RWPE1 (cell line): Measurements from ENCODE around the gene SND1.

Experiments
- CTCF ChIA-PET: fragments of 350-600 bp; sonication (Branson Sonifier 250); formaldehyde crosslinking; extraction: SDS; loops from one replicate; lab custom pipeline; 2021; lab: Yijun Ruan, JAX
- POLR2A ChIA-PET: fragments of 400-600 bp; formaldehyde crosslinking; extraction: SDS; loops from one replicate; lab custom pipeline; 2020; ENCODE audit warnings: antibody characterized with exemption; ENCODE audit not compliant: low non-redundant PET; lab: Yijun Ruan, JAX
- DNase-seq: peaks from one replicate; pipeline ENCODE4 v3.0.0; 2012; ENCODE audit warnings: low spot score
- H3K27ac ChIP-seq: fragments of 450-650 bp; 2 replicates; pipeline ENCODE4 v1.5.1; 2017
- CTCF ChIP-seq: fragments of 450-650 bp; conservative IDR thresholded peaks from 2 replicates; pipeline ENCODE4 v1.5.1; 2017; ENCODE audit warnings: low read depth, mild to moderate bottlenecking

The SND1 gene

GRCh38 chr7:127876393-127876792 lies 224.4 kb downstream of the SND1 start:
- CTCF ChIA-PET, result no interaction called here
- no peak overlapping the region for H3K27ac ChIP-seq
- DNase-seq, result no peak
- TF ChIP-seq CTCF, result no peak
- POLR2A ChIA-PET, result no interaction called here

GRCh38 chr7:127877951-127878350 lies 226.0 kb downstream of the SND1 start:
- CTCF ChIA-PET, result no interaction called here
- TF ChIP-seq CTCF, result no peak
- DNase-seq, result no peak

GRCh38 chr7:127878791-127879190 lies 226.8 kb downstream of the SND1 start:
- POLR2A ChIA-PET, result no interaction called here
- no peak overlapping the region for H3K27ac ChIP-seq
- DNase-seq, result no peak
- no peak for TF ChIP-seq CTCF
- CTCF ChIA-PET, result no interaction called here

More at GRCh38 chr7:127877951-127878350, 226.0 kb downstream of the SND1 start:
- POLR2A ChIA-PET, result no interaction called here
- H3K27ac ChIP-seq, result no peak overlapping the region

GRCh38 chr7:127879436-127879835 lies 227.4 kb downstream of the SND1 start:
- ChIA-PET POLR2A (no interaction called here), CTCF (no interaction called here)
- DNase-seq, result no peak
- H3K27ac ChIP-seq, result no peak overlapping the region
- no peak for TF ChIP-seq CTCF

- TF ChIP-seq CTCF, result no peak
- H3K27ac ChIP-seq, result no peak overlapping the region
- CTCF ChIA-PET, result no interaction called here
- POLR2A ChIA-PET, result no interaction called here
- DNase-seq, result no peak
These were observed 227.9 kb downstream of the SND1 start for GRCh38 chr7:127879942-127880341.

GRCh38 chr7:127880454-127880853 lies 228.5 kb downstream of the SND1 start:
- CTCF ChIA-PET, result interaction anchor here (0.6 kb wide), 1 partner anchor 131 kb away, joined by 3 read pairs; no protein-coding TSS in a partner anchor
- TF ChIP-seq CTCF, result no peak
- no peak for DNase-seq
- POLR2A ChIA-PET, result no interaction called here
- no peak overlapping the region for H3K27ac ChIP-seq

- no peak overlapping the region for H3K27ac ChIP-seq
- CTCF ChIA-PET, result no interaction called here
- no peak for DNase-seq
- POLR2A ChIA-PET, result no interaction called here
- TF ChIP-seq CTCF, result no peak
These were observed 229.6 kb downstream of the SND1 start for GRCh38 chr7:127881564-127881963.
